GM10248 (cell line): ENCODE data around the gene FBLN2.

Experiments used
- CTCF ChIA-PET: fragments of 300-600 bp; sonication (Branson Sonifier 250); formaldehyde crosslinking; extraction: SDS; loops from one replicate; lab custom pipeline; 2021; ENCODE audit warnings: antibody characterized with exemption; lab: Yijun Ruan, JAX
- POLR2A ChIA-PET: fragments of 350-650 bp; sonication (Branson Sonifier 250); formaldehyde crosslinking; extraction: SDS; loops from one replicate; lab custom pipeline; 2020; ENCODE audit warnings: antibody characterized with exemption; lab: Yijun Ruan, JAX
- DNase-seq: peaks from one replicate; pipeline ENCODE4 v3.0.0; 2012; ENCODE audit errors: extremely low spot score
- CTCF ChIP-seq: IDR thresholded peaks from 2 replicates; pipeline ENCODE4 v1.5.1; 2012; ENCODE audit warnings: mild to moderate bottlenecking, low read depth; ENCODE audit errors: extremely low read depth, missing control alignments, control extremely low read depth

Gene FBLN2

GRCh38 chr3:13563321-13563720 is 14.4 kb downstream of the FBLN2 start:
- POLR2A ChIA-PET: no interaction called here
- DNase-seq: no peak
- TF ChIP-seq CTCF: no peak
- CTCF ChIA-PET: no interaction called here

- ChIA-PET POLR2A (no interaction called here), CTCF (no interaction called here)
- no peak for TF ChIP-seq CTCF
- no peak for DNase-seq
Observed at GRCh38 chr3:13563911-13564310, 15.0 kb downstream of the FBLN2 start.

- ChIA-PET POLR2A (no interaction called here), CTCF (no interaction called here)
- no peak for DNase-seq
- no peak for TF ChIP-seq CTCF
Observed at GRCh38 chr3:13564751-13565560, 16.0 kb downstream of the FBLN2 start.

GRCh38 chr3:13565581-13566452 is 16.9 kb downstream of the FBLN2 start:
- no peak for DNase-seq
- ChIA-PET POLR2A (no interaction called here), CTCF (no interaction called here)
- TF ChIP-seq CTCF: no peak

- no peak for DNase-seq
- TF ChIP-seq CTCF: no peak
- ChIA-PET CTCF (no interaction called here), POLR2A (no interaction called here)
Observed at GRCh38 chr3:13566453-13566748, 17.5 kb downstream of the FBLN2 start.

- CTCF ChIA-PET: no interaction called here
- POLR2A ChIA-PET: no interaction called here
- no peak for DNase-seq
- no peak for TF ChIP-seq CTCF
Observed at GRCh38 chr3:13566769-13567310, 17.9 kb downstream of the FBLN2 start.
